NCI-H1436 (cell line): Measurements from ENCODE around the gene CALHM4.

Experiments used
- DNase-seq: peaks from one replicate; lab custom pipeline; 2025; lab: John Stamatoyannopoulos, UW

The CALHM4 gene

DNA sequence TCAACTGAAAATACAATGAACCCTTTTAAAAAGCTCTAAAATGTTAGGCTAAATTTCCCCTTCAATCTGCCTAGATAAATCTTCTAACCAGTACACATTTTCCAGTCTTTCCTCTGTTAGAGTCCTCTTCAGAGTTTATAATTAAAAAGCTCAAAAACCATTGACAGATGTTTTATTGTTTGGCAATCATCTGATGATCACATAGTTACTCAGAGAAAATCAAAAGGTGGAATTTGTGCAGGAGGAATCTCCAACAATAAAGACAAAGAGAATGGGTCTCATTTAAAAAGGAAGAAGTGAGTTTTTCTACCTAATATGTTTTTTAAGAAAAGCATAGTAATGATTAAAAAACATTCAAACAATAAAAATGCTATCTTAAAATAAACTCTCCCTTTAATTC lies 11.1 kb upstream of the CALHM4 start:
- no peak for DNase-seq

DNA sequence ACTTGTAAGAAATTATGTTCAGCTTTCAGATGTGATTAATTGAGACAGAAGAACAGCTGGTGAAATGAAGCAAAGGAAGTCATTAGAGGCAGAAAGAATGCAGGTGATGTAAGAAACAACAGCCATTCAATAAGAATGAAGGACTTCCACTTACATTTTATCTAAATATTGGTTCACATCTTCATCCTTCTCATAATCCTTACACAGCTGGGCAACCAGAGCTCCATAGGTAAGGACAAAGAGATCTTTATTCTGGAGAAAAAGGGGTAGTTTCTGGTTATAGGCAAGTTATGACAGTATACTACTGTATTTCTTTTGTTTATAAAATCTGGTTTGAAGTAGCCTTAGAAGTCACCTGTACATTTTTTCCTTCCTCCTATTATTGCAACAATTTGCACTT lies 10.4 kb upstream of the CALHM4 start:
- no peak for DNase-seq

DNA sequence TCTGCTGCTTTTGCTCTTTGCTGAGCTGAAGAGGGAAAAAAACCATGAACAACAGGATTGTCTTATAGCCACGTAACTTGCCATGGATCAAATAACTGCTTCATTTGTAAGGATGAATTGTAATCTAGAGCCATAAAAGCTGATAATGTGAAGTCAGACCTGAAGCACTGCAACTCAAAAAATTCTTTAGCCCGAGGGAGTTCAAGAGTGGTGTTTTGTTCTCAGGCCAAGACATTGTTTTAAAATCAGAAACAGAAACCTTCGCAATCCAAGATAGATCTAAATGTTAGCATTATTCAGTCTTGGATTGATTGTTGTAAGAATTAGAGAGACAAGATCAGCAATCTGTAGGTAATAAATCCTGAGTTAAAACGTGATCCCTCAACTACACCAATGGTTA lies 7.9 kb upstream of the CALHM4 start, which contains the start of gene TRAPPC3L:
Gene TRAPPC3L, minus strand, starts transcription at position 34 of the 400 bp plus-strand sequence. CDS start 170 bp downstream, outside the sequence.
- DNase-seq, result no peak

DNA sequence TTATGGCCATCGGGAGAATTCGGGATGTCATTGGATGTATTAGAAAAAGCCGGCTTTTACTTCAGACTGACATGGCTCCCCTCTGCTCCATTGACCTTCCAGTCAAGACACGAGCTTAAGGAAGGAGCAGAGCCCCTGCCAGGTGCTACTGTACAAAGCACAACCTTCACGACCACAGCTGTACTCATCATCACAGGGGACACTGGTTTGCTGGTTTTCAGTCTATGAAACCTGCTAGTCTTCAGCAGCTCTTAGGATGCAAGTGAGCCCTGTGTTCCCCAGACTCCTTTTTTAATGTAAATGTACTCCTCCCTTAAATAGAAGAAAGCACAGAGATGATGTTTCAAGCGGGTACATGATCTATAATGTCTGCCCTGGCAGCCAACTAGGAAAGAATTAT lies 6.2 kb upstream of the CALHM4 start:
- no peak for DNase-seq

DNA sequence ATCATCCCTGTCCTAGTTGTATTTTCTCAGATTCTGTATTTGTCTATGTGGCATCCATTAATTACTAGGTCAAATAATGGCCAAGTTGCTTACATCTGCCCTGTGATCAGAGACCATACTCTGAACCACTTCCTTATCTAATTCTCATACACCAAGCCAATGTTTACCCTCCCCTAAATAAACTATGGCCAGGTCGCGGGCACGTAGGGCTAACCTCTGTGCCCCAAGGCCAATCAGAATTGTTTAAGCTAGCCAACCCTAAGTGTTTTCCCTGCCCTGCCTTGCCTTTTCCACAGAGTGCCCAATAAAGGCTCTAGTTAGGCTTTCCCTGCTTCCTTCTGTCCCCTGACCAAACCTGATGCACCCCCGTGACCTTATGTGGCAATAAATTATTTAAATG lies 2.8 kb upstream of the CALHM4 start:
- DNase-seq, result no peak

DNA sequence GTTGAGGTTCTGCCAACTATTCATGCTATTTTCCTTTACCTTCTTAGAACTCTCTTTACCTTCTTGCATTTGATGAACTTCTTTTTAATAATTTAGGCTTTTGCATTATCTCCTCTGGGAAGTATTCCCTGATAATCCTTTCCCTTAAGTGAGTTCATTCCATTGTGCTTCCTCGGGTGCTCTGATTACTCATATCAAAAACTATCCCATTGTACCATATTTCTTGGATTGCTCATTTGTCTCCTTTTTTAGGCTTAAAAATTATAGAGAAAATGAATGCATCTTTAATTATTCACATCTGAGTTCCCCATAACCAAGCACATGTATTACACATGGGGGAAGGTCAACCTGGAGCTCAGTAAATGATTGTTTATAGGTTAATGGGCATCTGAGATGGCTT lies 2.5 kb downstream of the CALHM4 start:
- no peak for DNase-seq

DNA sequence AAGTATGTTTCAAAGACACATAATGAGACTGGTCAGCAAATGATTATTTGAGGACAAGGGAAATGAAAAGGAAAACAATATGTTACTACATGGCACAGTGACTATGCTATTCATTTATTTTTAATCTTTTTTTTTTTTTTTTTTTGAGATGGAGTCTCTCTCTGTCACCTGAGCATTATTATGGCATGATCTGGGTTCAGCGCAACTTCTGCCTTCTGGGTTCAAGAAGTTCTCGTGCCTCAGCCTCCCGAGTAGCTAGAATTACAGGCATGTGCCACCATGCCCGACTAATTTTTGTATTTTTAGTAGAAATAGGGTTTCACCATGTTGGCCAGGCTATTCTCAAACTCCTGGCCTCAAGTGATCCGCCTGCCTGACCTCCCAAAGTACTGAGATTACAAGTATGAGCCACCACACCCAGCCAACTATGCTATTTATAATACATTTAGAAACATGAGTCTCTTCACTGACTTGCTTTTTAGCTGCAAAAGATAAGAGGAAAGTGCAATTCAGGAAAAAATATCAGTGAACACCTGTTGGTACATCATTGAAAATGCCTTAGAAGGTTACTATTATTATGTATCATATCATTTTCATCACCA lies 3.4 kb downstream of the CALHM4 start:
- no peak for DNase-seq

DNA sequence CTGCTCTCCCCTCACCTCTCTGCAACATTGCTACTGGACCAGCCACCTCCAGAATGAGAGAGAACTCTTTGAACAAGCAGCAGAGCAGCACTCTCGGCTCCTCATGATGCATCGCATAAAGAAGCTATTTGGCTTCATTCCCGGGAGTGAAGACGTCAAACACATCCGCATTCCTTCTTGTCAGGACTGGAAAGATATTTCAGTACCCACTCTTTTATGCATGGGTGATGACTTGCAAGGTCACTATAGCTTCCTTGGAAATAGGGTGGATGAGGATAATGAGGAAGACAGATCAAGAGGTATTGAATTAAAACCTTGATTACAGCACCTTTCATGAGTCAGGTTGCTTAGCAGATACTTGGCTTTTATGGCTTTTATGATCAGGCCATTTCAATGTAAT lies 4.3 kb downstream of the CALHM4 start:
- no peak for DNase-seq

DNA sequence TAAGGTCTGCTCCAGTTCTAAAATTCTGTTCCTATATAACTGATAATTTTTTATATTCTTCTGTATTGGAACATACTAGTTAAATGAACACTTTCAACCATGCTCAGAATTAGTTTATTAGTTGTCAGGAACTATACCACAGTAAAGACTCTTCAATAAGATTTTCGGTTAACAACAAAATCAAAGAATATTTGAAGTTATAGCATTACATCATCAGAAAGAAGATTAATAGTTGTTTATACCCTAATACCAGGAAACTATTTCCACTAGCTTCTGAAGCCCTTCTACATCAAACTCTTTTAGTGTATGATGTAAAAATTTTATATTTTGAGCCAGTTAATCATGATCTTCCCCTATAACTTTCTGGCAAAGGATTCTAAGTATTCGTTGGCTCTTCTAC lies 6.6 kb downstream of the CALHM4 start:
- DNase-seq, result no peak

DNA sequence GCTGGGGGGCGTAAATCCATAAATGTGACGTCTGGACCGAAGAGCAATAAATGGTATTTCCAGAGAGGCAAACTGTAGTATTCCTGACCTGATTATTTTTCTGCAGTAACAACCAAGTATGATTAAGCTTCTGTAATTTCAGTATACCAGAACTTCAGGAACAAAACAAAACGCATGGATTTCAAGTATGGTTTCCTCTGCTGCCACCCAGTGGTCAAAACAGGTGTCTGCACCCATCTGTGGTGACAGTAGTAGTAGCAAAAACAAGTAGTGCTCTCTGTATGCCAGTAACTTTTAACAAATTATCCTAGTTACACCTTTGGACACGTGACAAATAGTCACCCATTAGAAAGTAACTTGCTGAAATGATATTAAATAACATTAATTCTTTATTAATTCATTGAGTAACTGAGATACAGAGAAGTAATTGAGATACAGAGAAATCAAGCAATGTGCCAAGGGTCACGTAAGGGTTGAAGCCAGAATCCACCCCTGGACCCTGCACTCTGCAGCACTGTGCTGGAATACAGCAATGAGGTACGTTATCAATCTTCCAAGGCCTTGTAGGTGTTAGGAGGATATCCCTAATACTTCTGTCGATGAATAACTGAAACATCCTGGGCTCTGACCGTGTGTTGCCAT lies 7.9 kb downstream of the CALHM4 start:
- DNase-seq, result peak; percentile 39

DNA sequence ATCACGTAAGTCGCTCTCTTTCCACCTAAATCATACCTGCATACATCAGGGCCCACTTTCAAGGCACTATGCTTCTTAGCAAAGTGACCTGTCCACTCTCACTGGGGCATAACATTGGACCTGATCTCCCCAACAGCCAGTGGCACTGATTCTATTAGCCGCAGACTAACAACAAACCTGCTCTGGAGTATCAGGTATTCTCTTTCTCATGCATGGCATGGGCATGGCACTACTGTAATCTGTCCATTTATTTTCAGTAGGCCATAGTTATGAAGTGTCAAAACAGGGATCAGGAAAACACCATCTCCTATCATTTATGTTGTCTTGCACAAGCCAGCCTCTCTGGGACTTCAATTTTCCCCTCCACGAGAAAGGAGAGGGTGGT lies 8.5 kb downstream of the CALHM4 start:
- DNase-seq, result no peak

DNA sequence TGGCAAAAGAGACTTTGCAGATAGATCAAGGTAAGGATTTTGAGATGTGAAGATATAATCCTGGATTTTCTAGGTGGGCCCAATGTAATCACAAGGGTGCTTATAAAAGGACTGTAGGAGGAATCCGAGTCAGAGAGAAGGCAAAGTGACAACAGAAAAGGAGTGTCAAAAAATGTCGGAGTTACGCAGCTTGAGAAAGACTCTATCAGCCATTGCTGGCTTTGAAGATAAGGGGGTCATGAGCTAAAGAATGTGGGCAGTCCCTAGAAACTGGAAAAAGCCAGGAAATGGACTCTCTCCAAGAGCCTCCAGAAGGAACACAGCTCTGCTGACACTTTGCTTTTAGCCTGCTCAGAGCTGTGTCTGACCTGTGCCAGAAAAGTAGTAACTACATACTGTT lies 9.1 kb downstream of the CALHM4 start:
- no peak for DNase-seq

DNA sequence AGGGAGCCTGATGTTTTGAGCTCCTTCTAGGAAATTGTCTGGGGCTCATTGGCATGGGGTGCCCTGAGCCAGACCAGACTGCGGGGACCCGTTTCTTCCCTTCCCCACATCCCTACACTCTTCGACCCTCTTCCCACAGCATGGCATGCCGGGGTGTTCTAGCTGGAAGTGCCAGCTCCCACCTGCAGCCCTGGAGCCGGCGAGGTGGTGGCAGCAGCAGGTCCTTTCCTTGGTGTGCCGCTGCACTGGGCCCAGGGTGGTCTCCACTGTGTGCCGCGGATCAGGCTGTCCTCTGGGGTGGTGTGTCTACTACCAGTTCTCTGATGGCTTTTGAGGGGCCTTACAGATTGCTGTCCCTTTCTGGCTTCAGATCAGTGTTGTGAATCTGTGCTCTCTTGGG lies 10.3 kb downstream of the CALHM4 start:
- no peak for DNase-seq

DNA sequence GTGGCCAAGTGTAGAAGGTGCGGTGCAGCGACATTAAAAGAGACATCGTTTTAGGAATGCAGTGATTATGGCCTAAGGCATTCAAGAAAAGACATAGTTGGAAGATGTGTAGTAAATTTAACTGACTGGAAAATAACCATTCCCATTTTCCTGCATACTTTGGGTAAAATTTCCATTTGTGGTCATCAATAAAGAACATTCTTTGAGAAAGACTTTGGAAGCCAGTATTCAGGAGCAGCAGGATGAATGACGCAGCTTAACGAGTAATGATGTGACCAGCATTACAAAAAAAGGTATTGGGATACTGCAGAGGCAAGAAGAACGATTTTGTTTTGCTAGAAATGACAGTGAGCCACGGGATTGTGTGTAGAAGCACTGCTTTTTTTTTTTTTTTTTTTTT lies 10.8 kb downstream of the CALHM4 start:
- DNase-seq, result no peak

DNA sequence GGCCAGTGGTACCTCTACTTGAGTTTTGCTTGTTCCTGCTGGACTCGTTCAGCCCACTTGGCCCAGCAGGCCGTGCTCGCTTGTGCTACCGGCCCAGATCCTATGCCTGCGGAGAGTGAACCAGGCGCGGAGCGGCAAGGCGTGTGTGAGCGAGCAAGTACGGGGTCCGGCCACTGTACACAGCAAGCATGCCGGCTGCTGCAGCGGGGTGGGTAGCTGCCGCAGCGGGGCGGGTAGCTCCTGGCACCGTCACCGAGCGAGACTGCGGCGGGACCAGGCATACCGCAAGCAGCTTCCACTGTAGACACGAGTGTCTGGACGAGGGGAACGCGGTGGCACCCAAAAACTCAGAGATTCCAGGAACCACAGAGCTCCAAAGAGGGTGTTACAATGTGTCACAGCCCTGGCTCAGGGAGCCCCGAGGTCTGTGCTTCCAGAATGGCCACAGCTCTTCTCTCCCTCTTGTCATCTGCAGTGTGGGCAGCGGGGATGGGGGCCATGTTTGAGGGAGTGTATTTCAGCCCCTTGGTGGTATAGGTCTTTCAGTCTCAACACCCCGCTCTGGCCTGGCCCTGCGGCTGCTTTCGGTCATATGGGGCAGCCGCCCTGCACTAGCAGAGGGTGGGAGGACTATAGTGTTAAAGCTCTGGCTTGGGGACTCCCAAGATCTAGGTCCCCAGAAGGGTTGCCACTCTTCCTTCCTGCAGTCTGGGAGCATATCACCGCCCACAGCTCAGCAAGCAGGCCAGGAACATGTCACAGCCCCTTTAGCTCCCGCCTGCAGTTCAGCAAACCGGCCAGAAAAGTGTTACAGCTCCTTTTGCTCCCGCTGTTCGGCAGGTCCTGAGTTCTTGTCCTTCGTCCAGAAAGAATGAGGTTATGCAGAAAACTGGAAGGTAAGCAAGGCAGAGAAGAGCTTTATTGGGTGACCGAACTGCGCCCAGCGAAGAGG lies 11.6 kb downstream of the CALHM4 start:
- no peak for DNase-seq

DNA sequence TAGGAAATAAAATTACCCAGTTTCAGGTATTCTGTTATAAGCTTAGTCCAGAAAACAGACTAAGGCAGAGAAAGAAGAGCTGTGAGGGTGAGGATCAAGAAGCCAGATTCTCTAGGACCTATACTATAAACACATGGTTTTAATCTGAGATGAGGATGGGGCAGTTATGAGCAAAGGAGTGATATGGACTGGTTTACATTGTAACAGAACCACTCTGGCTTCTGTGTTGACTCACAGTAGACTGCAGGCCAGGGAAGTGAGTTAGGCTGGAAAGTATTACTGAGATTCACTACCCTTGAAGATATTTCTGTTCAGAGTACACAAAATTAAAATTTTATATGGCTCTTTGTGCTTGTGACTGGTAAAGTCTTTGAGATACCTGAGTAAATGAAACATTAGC lies 14.6 kb downstream of the CALHM4 start:
- no peak for DNase-seq

DNA sequence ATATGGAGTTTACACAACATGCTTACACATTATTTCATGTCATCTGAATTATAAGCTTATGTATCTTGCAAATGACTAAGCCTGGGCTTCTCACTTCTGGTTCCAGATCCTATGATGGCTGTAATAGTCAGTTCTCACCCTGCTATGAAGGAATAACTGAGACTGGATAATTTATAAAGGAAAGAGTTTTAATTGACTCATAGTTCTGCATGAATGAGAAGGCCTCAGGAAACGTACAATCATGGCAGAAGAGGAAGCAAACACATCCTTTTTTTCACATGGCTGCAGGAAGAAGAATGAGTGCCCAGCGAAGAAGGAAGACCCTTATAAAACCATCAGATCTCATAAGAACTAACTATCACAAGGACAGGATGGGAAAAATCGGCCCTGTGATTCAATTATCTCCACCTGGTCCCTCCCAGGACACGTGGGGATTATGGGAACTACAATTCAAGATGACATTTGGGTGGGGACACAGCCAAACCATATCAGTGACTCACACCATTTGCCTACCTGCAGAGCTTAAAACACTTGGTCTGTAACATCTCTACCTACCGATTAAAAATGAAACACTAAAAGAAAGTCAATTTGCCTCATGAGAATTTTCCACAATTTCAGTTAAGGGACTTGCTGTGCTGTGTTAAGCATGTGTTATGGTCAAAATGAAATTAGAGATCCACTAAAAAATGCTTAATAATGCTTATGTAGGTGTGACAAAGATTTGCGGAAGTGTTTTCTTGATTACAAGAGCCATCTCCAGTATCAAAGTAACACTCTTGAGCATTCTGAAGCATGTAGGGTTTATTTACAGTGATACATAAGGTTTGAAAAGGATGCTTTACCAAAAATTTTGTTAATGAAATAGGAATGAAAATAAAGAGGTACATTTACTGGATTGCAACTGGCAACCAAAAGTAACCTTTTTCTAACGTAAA lies 15.5 kb downstream of the CALHM4 start:
- DNase-seq, result no peak

DNA sequence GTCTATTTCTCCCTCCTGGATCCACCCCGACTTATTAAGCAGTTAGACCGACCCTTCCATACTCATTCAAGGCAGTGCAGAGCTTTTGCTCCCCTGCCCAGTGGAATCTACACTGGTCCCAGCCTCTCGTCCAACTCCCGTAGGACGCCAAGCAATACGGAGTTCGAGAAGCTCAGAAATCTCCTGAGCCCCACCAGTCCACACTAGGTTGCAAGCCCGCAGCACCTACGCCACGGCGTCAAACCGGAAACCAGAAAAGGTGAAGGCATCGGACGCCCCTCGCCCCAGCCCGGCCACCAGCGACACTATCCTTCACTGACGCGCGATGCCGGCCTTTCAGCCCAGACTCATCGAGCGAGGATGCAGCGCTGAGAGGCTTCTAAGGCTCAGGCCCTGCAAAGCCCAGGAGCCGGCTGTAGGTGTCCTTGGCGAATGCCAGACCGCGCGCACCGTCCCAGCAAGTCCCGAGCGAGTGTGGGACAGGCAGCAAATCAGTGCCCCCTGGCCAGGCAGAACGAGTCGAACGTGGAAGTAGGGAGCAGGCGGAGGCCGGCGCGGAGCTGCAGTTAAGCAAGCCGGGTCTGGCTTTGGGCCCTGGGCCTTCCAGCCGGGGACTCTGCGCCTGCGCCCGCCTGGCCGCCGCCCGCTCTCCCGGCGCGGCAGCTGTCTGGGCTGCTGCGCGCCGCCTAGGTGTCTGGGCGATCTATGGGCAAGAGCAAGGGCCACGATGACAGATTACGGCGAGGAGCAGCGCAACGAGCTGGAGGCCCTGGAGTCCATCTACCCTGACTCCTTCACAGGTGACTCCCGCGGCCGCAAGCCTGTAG lies 17.5 kb downstream of the CALHM4 start, which contains the start of gene RWDD1:
Gene RWDD1, plus strand, starts transcription at position 649 of the 827 bp plus-strand sequence. Its CDS starts 79 bp downstream, at position 728.
- DNase-seq, result peak; percentile 94

DNA sequence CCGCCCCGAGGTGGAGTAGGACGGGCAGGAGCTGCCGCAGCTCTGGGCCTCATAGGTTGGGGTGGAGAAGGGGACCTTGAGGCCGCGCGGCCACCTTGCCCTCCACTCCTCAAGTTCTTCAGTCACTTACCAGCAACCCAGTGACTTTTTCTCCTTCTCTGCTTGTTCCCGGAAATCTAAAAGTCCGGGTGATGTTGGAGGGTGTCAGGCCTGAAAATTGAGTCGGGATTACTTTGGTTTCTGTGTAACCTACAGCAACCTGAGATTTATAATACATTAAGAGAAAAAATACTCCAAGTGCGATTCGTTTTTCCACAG lies 18.1 kb downstream of the CALHM4 start:
- DNase-seq, result no peak

DNA sequence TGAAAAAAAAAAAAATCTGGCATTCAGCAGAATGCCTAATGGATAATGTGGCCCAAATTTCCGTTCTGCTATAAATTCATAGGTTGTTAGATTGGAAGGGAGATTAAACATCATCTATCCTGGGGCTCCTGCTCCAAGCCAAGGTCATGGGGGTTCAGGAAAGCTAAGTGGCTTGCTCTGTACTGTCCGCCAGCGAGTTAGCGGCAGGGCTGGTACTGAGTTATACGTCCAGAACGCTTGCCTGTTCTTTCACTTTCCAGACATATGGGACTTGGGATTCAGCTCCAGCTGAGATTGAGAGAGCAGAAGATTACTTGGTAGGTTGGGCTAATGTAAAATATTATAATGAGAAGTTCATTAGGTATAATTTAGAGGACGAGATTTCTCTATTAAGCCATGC lies 18.6 kb downstream of the CALHM4 start:
- DNase-seq, result no peak

DNA sequence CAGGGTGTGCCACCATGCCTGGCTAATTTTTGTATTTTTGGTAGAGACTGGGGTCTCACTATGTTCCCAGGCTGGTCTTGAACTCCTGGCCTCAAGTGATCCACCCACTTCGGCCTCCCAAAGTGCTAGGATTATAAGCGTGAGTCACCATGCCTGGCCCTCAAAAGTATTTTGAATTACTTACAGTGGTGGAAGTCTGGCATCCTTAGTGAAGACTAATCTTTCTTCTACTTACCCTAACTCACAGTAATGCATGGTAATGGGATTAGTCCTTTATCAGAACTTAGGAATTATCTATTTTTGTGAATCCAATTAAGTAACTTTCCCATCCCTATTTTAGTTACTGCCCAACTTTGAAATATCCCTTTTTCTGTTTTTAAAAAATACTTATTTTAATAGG lies 21.7 kb downstream of the CALHM4 start:
- no peak for DNase-seq
